Fibroblast of the aortic adventitia (primary cell): Measurements from ENCODE around the gene ANKRD36. TPM values are rescaled to one million over a fixed set of nuclear protein-coding genes. Genes with fewer than 3 reads are reported as not detected.
"Not testable (repeated sequence)": the region's sequence is repeated elsewhere in the genome, so short reads cannot be mapped to it uniquely, and the experiment has no call there.

ENCODE experiments used
- DNase-seq: peaks from one replicate; pipeline ENCODE4 v3.0.0-alpha.2; 2010; ENCODE audit warnings: low read depth
- H3K4me3 ChIP-seq: 2 replicates; pipeline ENCODE4 v1.5.1; 2011; ENCODE audit warnings: low read depth, mild to moderate bottlenecking, control low read depth, low read length, moderate library complexity
- total RNA-seq: library from RNA; depleted of rRNA; stranded (reverse); fragments of >200 nt; gene quantifications from 2 replicates; pipeline ENCODE4 v1.2.3, GENCODE V29; 2012; ENCODE audit warnings: low replicate concordance
- TF ChIP-seq, protein P1 (sequence below): IDR thresholded peaks from 2 replicates; pipeline ENCODE4 v1.5.1; 2011; ENCODE audit warnings: mild to moderate bottlenecking, low read length, control low read depth, inconsistent platforms; ENCODE audit not compliant: insufficient read depth

The ANKRD36 gene
- total RNA-seq, 1 donor = 48.9 TPM

DNA sequence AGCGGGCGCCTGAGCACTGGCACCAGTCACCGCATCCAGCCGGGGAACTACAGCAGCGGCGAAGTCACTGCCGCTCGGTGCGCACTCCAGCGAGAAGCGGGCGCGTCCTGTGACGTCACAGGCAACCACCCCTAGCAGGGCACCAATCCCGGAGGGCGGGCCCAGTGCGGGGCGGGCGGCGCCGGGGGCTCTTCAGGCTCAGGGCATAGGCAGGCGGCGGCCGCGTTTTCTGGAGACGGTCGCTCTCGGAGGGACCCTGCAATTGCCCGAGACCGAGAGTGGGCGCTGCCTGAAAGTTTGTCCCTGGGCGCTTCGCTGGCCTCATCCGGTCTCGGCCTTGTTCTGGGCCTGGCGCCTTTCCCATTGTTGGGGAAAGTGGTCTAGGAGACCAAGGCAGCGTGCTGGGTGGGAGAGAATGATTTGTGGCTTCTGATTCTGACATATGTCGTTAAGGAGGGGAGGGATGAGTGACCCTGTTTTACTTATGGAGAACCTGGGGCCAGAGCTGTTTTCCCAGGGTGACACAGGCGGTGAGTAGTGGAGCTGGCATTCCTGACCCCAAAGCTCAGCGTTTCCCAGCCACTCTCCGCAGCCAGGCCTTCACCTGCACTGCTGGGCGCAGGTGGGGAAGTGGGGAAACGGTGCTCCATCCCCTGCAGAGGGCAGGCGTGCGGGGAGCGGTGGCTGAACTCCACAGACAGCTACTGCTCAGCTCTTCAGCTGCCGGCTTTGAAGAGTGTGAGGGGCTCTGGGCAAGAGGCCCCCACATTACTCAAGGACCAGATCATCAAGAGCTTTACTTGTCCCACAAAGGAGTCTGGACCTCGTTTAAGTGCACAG is 18.0 kb upstream of the ANKRD36 start, which contains the start of gene FAHD2B:
TSS of gene FAHD2B (minus strand) at position 111 of the 840 bp plus-strand sequence. CDS start 3,176 bp downstream, outside the sequence.
- H3K4me3 ChIP-seq = peak within 1 kb of the TSS; percentile 40
- peak; percentile 8 for DNase-seq

DNA sequence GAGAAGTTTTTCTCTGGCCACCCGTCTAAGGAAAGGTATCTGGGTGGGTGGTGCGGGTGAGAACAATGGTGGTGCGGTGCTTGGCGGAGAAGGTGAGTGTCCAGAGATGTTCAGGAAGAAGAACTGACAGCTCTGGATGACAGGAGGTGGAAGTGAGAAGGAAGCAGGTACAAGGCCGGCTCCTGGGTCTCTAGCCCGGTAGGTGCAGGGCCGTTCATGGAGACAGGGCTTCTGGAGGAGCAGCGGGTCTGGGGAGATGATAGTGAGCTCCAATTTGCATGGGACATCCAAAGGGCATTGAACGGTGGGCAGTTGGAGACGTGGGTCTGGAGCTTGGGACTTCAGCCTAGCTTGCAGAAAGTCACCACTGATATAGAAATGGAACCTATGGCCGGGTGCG is 17.3 kb upstream of the ANKRD36 start:
- no peak for DNase-seq
- TF ChIP-seq, protein P1, sequence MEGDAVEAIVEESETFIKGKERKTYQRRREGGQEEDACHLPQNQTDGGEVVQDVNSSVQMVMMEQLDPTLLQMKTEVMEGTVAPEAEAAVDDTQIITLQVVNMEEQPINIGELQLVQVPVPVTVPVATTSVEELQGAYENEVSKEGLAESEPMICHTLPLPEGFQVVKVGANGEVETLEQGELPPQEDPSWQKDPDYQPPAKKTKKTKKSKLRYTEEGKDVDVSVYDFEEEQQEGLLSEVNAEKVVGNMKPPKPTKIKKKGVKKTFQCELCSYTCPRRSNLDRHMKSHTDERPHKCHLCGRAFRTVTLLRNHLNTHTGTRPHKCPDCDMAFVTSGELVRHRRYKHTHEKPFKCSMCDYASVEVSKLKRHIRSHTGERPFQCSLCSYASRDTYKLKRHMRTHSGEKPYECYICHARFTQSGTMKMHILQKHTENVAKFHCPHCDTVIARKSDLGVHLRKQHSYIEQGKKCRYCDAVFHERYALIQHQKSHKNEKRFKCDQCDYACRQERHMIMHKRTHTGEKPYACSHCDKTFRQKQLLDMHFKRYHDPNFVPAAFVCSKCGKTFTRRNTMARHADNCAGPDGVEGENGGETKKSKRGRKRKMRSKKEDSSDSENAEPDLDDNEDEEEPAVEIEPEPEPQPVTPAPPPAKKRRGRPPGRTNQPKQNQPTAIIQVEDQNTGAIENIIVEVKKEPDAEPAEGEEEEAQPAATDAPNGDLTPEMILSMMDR = no peak
- no peak overlapping the region for H3K4me3 ChIP-seq

DNA sequence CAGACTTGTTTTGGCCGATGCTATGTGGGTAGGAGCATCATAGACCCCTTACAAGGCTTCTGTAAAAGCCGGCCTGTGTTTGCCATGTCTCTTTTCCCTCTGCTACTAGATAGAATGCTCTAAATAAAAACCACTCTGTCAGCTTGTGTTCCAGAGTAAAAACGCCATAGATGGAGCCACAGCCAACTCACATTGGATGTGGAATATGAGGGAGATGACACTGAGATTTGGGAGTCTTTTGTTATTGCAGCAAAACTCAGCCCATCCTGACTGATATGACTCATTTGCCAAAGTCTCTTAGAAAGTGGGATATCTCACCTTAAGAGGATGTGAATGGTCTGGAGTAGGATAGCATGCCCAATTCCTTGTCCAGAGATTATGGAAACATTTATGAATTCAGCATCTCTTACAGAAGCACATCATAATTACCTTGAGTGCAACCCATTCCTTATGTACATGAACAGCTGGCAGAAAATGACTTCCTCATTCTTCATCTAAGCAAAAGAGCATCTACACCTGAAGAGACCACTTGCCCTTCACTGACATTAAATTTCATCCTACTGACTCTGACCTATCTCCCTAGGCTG is 14.1 kb upstream of the ANKRD36 start:
- H3K4me3 ChIP-seq, DNase-seq: not testable (repeated sequence)

DNA sequence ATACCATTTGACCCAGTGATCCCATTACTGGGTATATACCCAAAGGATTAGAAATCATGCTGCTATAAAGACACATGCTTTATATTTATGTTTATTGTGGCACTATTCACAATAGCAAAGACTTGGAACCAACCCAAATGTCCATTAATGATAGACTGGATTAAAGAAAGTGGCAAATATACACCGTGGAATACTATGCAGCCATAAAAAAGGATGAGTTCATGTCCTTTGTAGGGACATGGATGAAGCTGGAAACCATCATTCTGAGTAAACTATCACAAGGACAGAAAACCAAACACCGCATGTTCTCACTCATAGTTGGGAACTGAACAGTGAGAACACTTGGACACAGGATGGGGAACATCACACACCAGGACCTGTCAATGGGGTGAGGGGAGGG is 6.1 kb upstream of the ANKRD36 start:
- DNase-seq, H3K4me3 ChIP-seq: not testable (repeated sequence)

DNA sequence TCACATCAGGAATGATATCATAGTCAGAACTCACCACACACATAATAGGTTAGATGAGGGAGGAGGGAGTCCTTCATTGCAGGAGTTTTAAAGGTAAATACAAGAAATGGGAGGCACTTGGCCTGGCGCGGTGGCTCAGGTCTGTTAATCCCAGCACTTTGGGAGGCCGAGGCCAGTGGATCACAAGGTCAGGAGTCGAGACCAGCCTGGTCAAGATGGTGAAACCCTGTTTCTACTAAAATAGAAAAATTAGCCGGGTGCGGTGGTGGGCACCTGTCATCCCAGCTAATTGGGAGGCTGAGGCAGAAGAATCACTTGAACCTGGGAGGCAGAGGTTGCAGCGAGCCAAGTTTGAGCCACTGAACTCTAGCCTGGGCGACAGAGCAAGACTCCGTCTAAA is 1.7 kb upstream of the ANKRD36 start:
- DNase-seq, H3K4me3 ChIP-seq: not testable (repeated sequence)

DNA sequence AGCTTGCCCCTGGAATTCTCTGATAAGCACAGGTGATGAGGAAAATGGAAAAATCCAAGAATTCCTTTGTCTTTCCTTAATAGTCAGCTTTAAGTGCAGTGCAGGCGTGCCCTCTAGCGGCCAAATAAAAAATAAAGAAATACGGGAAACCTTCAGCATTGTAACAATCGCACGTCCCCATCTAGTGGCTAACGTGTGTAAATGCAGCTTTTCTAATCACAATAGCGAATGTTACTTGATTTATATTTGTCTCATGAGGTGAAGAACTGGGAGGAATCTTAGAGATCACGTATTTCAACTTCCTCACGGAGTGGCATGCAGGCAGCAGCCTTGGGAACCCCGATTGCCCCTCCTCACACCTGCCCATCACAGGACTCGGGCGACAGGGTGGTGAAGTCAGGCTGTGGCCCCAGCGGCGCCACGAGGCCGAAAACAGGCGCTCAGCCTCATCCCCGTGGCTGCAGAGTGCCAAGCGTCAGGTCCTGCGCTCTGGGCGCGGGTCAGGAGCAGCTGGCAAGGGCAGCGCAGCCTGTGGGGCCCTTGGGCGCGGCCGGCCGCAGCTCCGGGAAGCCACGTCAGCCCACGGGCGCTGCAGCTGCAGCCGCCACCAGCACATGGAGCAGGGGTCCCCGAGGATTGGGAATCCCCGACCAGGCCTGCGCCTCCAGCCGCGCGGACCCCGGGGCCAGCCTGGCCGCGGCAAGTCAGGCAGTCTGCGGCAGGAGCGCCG is 468 bp upstream of the ANKRD36 start:
- peak; percentile 54 for DNase-seq
- TF ChIP-seq, protein P1 = peak; percentile 62

DNA sequence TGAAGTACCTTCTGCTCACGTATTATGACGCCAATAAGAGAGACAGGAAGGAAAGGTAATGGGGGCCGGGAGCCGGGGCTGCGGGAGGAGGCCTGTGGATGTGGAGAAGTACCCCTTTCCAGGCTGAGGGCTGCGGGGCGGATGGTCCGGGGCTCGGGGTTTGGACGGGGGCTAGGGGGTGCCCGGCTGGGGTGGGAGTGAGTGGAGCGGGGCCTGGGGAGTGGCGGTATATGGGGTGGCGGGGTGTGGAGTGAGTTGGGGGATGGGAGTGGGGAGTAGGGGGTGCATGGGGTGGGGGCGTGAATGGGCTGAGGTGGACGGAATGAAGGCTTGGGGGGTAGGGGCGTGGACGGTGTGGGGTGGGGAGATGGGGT is 916 bp downstream of the ANKRD36 start:
- not testable (repeated sequence) for DNase-seq
- peak overlapping the region; percentile 74 for H3K4me3 ChIP-seq

More for the DNA sequence above, 468 bp upstream of the ANKRD36 start:
- H3K4me3 ChIP-seq = peak overlapping the region; percentile 73

DNA sequence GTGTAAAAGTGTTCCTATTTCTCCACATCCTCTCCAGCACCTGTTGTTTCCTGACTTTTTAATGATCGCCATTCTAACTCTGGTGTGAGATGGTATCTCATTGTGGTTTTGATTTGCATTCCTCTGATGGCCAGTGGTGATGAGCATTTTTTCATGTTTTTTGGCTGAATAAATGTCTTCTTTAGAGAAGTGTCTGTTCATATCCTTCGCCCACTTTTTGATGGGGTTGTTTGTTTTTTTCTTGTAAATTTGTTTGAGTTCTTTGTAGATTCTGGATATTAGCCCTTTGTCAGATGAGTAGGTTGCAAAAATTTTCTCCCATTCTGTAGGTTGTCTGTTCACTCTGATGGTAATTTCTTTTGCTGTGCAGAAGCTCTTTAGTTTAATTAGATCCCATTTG is 16.1 kb downstream of the ANKRD36 start:
- not testable (repeated sequence) for H3K4me3 ChIP-seq, DNase-seq

DNA sequence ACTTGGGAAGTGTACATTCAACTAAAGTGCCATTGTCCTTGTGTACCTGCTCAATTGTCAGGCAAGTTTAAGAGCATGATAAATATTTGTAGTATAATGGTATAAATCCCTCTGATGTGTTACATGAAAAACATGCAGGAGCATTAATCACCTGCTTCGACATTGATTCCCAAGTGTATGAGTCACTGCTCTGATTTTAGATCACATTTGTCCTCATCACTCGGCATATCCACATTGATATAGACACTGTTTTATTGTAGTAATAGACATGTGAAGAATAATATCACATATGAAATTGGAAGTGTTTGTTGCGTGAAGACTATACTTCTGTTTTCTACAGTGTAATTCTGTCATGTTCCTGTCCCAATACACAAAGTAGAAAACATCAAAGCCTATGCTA is 31.1 kb downstream of the ANKRD36 start:
- DNase-seq, H3K4me3 ChIP-seq: not testable (repeated sequence)

DNA sequence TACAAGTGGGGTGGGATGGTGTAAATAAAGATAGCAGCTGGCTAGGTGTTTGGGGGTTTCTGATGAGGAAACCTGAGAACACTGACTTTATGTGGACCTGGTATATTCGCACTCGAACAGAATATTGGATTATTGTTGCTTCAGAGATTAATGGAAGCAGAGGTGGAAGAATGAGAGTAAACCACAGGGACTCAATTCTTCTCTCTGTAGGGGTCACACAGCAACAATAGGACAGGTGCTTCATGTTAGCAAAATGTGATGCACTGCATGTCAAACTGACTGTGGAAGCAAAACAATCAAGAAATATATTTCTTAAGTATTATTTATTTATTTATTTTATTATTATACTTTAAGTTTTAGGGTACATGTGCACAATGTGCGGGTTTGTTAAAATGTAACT is 53.6 kb downstream of the ANKRD36 start:
- H3K4me3 ChIP-seq = not testable (repeated sequence)

DNA sequence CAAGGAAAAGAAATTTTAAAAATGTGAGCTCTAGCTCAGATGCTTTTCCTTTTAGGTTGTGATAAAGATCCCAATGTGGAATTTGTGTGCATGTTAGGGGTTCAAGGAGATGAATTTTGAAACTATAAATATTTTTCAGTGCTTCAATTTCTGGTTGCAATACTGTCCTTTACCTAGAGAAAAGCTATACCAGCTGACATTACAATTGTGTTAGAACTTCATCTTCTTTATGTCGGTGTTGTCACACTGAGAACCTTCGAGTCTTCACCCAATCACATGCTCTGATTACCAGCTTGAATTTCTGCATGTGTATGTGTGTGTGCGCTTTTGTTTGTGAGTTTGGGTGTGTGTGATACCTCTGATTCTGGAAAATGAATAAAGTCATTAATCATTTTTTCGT is 55.0 kb downstream of the ANKRD36 start:
- H3K4me3 ChIP-seq, DNase-seq: not testable (repeated sequence)

More for the DNA sequence above, 53.6 kb downstream of the ANKRD36 start:
- DNase-seq = not testable (repeated sequence)

DNA sequence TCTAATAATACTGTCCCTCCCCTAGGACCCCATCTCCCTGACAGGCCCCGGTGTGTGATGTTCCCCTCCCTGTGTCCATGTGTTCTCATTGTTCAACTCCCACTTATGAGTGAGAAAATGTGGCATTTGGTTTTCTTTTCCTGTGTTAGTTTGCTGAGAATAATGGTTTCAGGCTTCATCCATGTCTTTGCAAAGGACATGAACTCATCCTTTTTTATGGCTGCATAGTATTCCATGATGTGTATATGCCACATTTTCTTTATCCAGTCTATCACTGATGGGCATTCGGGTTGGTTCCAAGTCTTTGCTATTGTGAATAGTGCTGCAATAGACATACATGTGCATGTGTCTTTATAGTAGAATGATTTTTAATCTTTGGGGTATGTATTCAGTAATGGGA is 55.6 kb downstream of the ANKRD36 start:
- DNase-seq, H3K4me3 ChIP-seq: not testable (repeated sequence)

DNA sequence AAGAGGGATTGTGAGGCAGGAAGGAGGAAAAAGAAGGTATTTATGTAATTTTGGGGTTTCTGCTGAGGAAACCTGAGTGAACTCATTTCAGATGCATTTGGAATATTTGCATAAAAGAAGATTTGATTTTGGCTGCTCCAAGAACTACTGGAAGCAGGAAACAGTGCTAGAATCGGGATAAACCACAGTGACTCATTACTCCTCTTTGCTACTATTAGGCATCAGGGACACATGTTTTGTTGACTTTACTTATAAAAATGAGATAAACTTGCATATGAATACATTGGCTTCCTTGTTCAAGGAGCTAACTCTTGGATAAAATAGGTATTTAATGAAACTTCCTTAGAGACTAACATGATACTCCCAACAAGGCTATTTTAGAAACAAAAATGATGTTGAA is 67.4 kb downstream of the ANKRD36 start:
- peak; percentile 32 for DNase-seq

DNA sequence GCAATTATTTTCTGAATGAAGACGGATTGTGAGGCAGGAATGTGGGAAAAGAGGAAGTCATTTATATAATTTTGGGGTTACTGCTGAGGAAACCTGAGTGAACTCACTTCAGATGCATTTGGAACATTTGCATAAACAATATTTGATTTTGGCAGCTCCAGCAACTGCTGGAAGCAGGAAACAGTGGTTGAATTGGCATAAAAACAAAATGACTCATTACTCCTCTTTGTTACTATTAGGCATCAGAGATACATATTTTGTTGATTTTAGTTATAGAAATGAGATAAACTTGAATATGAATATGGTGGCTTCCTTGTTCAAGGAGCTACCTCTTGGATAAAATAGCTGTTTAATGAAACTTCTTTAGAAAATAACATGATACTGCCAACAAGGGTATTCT is 82.4 kb downstream of the ANKRD36 start:
- peak; percentile 79 for DNase-seq
- not testable (repeated sequence) for H3K4me3 ChIP-seq

More for the DNA sequence above, 67.4 kb downstream of the ANKRD36 start:
- not testable (repeated sequence) for H3K4me3 ChIP-seq

DNA sequence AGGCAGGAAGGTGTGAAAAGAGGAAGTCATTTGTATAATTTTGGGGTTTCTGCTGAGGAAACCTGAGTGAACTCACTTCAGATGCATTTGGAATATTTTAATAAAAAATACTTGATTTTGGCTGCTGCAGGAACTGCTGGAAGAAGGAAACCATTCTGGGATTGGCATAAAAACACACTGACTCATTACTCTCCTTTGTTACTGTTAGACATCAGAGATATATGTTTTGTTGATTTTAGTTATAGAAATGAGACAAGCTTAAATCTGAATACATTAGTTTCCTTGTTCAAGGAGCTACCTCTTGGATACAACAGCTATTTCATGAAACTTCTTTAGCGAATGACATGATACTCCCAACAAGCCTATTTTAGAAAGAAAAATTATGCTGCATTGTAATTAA is 84.3 kb downstream of the ANKRD36 start:
- peak; percentile 66 for DNase-seq
- not testable (repeated sequence) for H3K4me3 ChIP-seq

DNA sequence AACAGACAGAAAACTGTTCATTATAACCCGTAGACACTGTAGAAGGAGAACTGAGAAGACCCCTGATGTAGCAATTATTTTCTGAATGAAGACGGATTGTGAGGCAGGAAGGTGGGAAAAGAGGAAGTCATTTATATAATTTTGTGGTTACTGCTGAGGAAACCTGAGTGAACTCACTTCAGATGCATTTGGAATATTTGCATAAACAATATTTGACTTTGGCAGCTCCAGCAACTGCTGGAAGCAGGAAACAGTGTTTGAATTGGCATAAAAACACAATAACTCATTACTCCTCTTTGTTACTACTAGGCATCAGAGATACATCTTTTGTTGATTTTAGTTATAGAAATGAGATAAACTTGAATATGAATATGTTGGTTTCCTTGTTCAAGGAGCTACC is 87.9 kb downstream of the ANKRD36 start:
- DNase-seq, H3K4me3 ChIP-seq: not testable (repeated sequence)
